LNCAP (cell line): ENCODE data around the gene NCKAP5L.

Experiments
- TF ChIP-seq, protein P1 (sequence below): fragments of 450-650 bp; IDR thresholded peaks from 2 replicates; pipeline ENCODE4 v1.5.1; 2017; ENCODE audit warnings: mild to moderate bottlenecking

NCKAP5L gene

DNA sequence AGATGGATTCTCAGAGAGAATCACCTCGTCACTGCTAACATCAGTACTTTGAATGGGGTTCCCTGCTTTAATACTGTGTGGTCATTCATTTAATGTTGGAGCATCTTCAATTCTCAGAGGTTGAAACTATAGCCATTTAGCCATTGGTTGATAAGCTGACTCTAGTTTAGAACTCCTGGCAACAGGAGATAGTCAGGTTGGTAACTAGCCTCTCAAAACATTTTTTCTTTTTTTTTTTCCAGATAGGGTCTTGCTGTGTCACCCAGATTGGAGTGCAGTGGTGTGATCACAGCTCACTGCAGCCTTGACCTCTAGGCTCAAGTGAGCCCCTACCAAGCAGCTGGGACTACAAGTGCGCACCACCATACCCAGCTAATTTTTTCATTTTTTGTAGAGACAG lies 3.5 kb upstream of the NCKAP5L start:
- TF ChIP-seq, protein P1, sequence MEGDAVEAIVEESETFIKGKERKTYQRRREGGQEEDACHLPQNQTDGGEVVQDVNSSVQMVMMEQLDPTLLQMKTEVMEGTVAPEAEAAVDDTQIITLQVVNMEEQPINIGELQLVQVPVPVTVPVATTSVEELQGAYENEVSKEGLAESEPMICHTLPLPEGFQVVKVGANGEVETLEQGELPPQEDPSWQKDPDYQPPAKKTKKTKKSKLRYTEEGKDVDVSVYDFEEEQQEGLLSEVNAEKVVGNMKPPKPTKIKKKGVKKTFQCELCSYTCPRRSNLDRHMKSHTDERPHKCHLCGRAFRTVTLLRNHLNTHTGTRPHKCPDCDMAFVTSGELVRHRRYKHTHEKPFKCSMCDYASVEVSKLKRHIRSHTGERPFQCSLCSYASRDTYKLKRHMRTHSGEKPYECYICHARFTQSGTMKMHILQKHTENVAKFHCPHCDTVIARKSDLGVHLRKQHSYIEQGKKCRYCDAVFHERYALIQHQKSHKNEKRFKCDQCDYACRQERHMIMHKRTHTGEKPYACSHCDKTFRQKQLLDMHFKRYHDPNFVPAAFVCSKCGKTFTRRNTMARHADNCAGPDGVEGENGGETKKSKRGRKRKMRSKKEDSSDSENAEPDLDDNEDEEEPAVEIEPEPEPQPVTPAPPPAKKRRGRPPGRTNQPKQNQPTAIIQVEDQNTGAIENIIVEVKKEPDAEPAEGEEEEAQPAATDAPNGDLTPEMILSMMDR = no peak

DNA sequence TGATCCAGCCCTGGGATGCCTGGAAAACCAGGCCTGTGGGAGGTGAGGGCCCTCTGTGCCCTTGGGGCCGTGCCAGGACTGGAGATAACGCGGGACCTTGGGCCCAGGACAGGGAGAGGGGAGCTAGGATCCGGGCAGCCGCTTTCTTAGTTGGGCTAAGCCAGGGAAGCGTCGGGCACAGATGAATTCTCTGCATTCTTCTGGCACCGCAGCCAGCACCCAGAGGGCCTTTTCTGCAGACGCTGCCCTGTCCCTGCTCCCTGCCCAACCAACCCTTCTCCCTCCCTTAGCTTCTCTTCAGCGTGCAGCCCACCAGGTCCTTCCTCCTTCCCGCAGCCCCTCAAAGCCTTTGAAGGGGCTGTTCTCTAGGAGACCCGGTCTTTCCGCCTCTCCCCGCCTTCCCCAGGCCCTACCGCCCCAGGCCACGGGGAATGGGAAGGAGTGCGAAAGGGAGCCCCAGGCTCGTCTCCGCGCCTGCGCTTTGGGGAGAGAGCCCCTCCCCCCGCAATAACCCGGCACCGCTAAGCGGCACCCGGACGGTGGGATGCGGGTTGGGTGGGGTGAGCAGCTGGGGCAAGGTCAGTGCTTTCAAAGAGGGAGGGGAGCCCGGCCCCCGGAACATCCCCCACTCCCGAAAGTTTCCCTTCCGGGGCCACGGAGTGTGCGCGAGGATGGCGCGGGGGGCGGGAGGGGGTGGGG lies 663 bp downstream of the NCKAP5L start:
- TF ChIP-seq, protein P1 = no peak

DNA sequence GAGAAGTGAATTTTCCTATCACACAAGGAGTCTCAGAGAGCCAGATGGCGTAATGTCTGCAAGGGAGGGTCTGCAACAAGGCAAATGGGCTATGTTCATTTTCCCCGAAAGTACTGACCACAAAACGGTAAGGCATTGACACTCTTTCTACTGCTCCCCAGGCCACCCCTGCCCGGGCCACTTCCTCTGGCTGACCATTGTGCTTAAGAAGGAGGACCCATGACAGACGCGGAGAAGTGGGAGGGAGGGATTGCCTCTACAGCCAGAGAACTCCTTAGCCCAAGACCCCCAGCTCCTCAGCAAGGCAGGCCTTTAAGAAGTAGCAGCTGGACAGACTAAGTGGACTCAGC lies 1.2 kb downstream of the NCKAP5L start:
- TF ChIP-seq, protein P1 = no peak

DNA sequence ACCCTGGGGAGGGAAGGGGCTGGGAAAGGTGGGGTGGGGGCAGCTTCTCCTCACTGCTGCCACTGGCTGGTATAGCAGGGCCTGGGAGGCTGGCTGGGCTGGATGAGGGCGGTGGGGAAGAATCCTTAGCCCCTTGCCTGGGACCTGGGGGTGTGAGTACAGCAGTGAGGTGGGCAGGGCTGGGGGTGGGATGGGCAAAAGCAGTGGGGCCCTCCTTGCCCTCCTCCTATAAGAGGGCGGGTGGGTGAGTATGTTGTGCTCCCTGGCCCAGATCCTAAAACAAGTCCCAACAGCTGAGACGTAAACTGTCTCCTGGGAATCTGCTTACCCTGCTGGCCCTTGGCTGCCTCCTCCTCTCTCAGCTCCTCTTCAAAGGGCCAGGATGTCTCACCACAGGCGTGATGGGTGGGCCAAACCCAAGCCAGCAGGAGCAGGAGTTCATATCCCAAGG lies 2.2 kb downstream of the NCKAP5L start:
- TF ChIP-seq, protein P1 = no peak

GRCh38 chr12:49825360-49825970 lies 2.7 kb downstream of the NCKAP5L start:
- TF ChIP-seq, protein P1 = no peak

DNA sequence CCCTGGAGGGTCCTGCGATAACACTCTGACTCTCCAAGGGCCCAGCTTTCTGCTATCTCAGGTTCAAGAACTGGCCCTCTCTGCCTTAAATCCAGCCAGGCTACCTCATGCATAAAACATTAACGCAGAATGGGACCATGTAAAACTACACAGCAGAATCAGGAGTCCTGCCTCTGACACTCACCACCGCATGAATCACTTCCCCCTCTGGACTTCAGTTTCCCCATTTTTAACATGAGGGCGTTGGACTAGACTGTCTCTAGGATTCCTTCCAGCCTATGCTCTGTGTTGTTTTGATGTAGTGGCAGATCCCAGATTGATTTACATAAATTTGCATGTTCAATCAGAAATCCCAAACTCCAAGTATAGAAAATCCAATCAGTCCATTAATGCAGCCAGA lies 3.3 kb downstream of the NCKAP5L start:
- TF ChIP-seq, protein P1 = no peak

- TF ChIP-seq, protein P1 = no peak
Measured at GRCh38 chr12:49824416-49824815, 3.8 kb downstream of the NCKAP5L start.
